Measurements from ENCODE around the gene PRR32. TPM values are rescaled to one million over a fixed set of nuclear protein-coding genes. Genes with fewer than 3 reads are reported as not detected.

Gene PRR32
- total RNA-seq, 1 donor from 2014 or later = not detected

- peak; percentile 32 for ATAC-seq
- Histone ChIP-seq H3K4me3 (no peak overlapping the region), H3K9me3 (no peaks in the 10 kb centered on the region), H3K36me3 (no peaks in the 10 kb centered on the region), H3K4me1 (no peaks in the 10 kb centered on the region), H3K27me3 (no peaks in the 10 kb centered on the region), H3K27ac (no peak overlapping the region)
- DNase-seq = no peak
- no peak for TF ChIP-seq CTCF (IDR thresholded peaks at IDR 0.05)
- intact Hi-C loops (cut with DNase I) = no loop called here
These were observed 1.3 kb downstream of the PRR32 start for GRCh38 chrX:126820700-126821420.

GRCh38 chrX:126824338-126825007, 4.9 kb downstream of the PRR32 start:
- H3K4me3 ChIP-seq = no peak overlapping the region
- H3K4me1 ChIP-seq = no peaks in the 10 kb centered on the region
- no peak overlapping the region for H3K27ac ChIP-seq
- intact Hi-C loops (cut with DNase I) = no loop called here
- no peaks in the 10 kb centered on the region for H3K9me3 ChIP-seq
- H3K27me3 ChIP-seq = no peaks in the 10 kb centered on the region
- no peak for ATAC-seq
- DNase-seq = no peak
- no peaks in the 10 kb centered on the region for H3K36me3 ChIP-seq
- no peak for TF ChIP-seq CTCF (IDR thresholded peaks at IDR 0.05)

DNA sequence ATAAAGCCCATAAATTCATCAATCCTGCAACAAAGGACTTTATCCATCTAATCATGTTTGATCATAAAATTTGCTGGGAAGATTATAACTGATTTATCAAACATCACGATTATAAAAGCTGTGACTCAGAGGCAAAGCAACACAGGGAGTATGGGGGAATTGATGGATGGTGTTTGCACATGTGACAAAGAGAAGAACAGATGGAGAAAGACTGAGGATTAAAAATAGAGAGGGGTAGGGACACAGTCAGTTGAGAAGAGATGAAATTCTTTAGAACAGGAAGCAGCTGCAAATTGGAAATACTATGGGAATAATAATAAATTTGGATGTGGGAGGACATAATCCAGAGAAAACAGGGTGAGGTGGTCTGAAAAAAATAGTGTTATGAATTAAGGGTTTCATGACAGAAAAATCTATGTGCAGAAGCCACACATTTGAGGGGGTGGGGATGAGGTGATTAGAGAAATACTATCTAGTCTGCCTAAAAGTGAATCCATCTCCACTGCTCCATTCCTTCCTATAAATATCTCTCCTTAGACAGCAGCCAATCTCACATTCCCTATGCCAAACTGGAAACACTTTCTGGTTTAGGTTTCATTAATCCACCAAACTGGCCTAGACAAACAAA, 6.2 kb downstream of the PRR32 start:
- Histone ChIP-seq H3K4me3 (no peak overlapping the region), H3K9me3 (no peaks in the 10 kb centered on the region), H3K36me3 (no peaks in the 10 kb centered on the region), H3K27ac (no peak overlapping the region), H3K4me1 (no peaks in the 10 kb centered on the region), H3K27me3 (no peaks in the 10 kb centered on the region)
- ATAC-seq (no peak), DNase-seq (no peak)
- no peak for TF ChIP-seq CTCF (IDR thresholded peaks at IDR 0.05)
- intact Hi-C loops (cut with DNase I) = no loop called here

- no peak for TF ChIP-seq CTCF (IDR thresholded peaks at IDR 0.05)
- no peaks in the 10 kb centered on the region for H3K36me3 ChIP-seq
- H3K4me3 ChIP-seq = no peak overlapping the region
- H3K9me3 ChIP-seq = no peaks in the 10 kb centered on the region
- no peak overlapping the region for H3K27ac ChIP-seq
- intact Hi-C loops (cut with DNase I) = no loop called here
- DNase-seq (no peak), ATAC-seq (no peak)
- no peaks in the 10 kb centered on the region for H3K27me3 ChIP-seq
- no peaks in the 10 kb centered on the region for H3K4me1 ChIP-seq
These were observed 16.7 kb downstream of the PRR32 start for GRCh38 chrX:126836186-126836585.

GRCh38 chrX:126847143-126847542, 27.6 kb downstream of the PRR32 start:
- ATAC-seq = no peak
- intact Hi-C loops (cut with DNase I) = no loop called here

More at GRCh38 chrX:126847143-126847542, 27.6 kb downstream of the PRR32 start:
- DNase-seq = no peak
- Histone ChIP-seq H3K4me3 (no peak overlapping the region), H3K27ac (no peak overlapping the region), H3K27me3 (no peaks in the 10 kb centered on the region), H3K4me1 (no peaks in the 10 kb centered on the region), H3K9me3 (no peaks in the 10 kb centered on the region), H3K36me3 (no peaks in the 10 kb centered on the region)
- TF ChIP-seq CTCF (IDR thresholded peaks at IDR 0.05) = no peak
